Esophagus muscularis mucosa (tissue), 4 donors: ENCODE measurements around the gene SEC24D. TPM values are rescaled to one million over a fixed set of nuclear protein-coding genes. Genes with fewer than 3 reads are reported as not detected.

Experiments
- DNase-seq: peaks from one replicate; pipeline ENCODE4 v3.0.0-alpha.2; 2017; ENCODE audit errors: extremely low spot score
- H3K27ac ChIP-seq, 4 donors: fragments of 200-600 bp; sonication (generic); replicated peaks in 1 of 4; 1 replicate in 3 of 4; 2 replicates in 1 of 4; pipeline ENCODE4 v1.5.1; 2016 to 2019; ENCODE audit warnings: mild to moderate bottlenecking in 1 of 4
- H3K27me3 ChIP-seq, 4 donors: fragments of 200-600 bp; sonication (generic); one replicate each; pipeline versions ENCODE4 v1.5.1 to v1.6.0; 2016 to 2019
- H3K36me3 ChIP-seq, 4 donors: fragments of 200-600 bp; sonication (generic); one replicate each; pipeline ENCODE4 v1.5.1; 2016 to 2019
- H3K4me1 ChIP-seq, 4 donors: fragments of 200-600 bp; sonication (generic); one replicate each; pipeline ENCODE4 v1.5.1; 2016 to 2019
- H3K4me3 ChIP-seq, 4 donors: fragments of 200-600 bp; sonication (generic); 1 replicate in 2 of 4; 2 replicates in 2 of 4; pipeline ENCODE4 v1.5.1; 2016 to 2019; ENCODE audit warnings: mild to moderate bottlenecking in 4 of 4, moderate library complexity in 1 of 4
- H3K9me3 ChIP-seq, 4 donors: fragments of 200-600 bp; sonication (generic); 1 replicate in 3 of 4; 2 replicates in 1 of 4; pipeline ENCODE4 v1.5.1; 2016 to 2019
- EP300 ChIP-seq: sonication (generic); formaldehyde crosslinking; IDR thresholded peaks from one replicate; pipeline ENCODE4 v1.6.1; 2017; ENCODE audit warnings: antibody characterized with exemption
- POLR2A ChIP-seq: fragments of 450-650 bp; IDR thresholded peaks from one replicate; pipeline ENCODE4 v1.6.1; 2017; ENCODE audit warnings: antibody characterized with exemption, moderate library complexity, mild to moderate bottlenecking, low read depth
- POLR2AphosphoS5 ChIP-seq, 2 donors: sonication (generic); formaldehyde crosslinking; IDR thresholded peaks; one replicate each; pipeline ENCODE4 v1.6.1; 2017; ENCODE audit warnings: antibody characterized with exemption in 2 of 2
- WGBS: methylation state at CpG from one replicate; pipeline ENCODE4 v1.1.5; 2018; 5-methylcytosine and 5-hydroxymethylcytosine counted together
- intact Hi-C: fragments of 100-400 bp; cut with DNase I; formaldehyde crosslinking; loops from one replicate; pipeline ENCODE4 v1.15.1; 2023
- total RNA-seq, 4 donors: library from RNA; depleted of rRNA; stranded (reverse); fragments of >200 nt; gene quantifications; one replicate each; pipeline versions ENCODE4 v1.1.0 to v1.2.1, GENCODE V29; 2016
- TF ChIP-seq, protein P1 (sequence below), 3 experiments: fragments of 200-600 bp in 2 of 3; fragments of 450-650 bp in 1 of 3; sonication (generic) in 2 of 3; IDR thresholded peaks; one replicate each; pipeline ENCODE4 v1.5.1; 2017 to 2019; ENCODE audit warnings: antibody characterized with exemption in 3 of 3, mild to moderate bottlenecking in 2 of 3, moderate library complexity in 1 of 3

The SEC24D gene
- total RNA-seq, 4 donors from 2014 or later = 29.1 to 41.5 (median 37.0) TPM

DNA sequence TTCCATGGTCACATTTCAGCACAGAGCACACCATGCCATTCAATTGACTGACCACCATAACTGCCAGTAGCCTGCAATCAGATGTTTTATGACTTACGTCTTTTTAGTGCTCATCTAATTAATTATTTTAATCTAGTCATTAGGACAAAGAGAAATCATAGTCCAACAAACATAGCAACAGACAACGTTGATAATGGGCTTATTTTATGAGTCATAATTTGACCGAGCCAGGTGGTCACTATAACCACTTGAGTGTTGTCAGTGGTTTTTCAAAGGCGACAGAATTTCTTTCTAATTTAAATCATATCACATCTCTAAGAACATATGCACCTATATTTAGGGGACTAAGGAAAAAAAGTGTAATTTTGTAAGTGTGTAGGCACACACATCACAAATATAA is 1.9 kb downstream of the SEC24D start:
- 53% methylated on average over 4 of the region's 4 CpGs for WGBS
- peaks cover 0 to 43% (median 27%) of the 10 kb centered on the region in 4 donors for H3K36me3 ChIP-seq
- no peak for TF ChIP-seq POLR2A
- TF ChIP-seq, protein P1, sequence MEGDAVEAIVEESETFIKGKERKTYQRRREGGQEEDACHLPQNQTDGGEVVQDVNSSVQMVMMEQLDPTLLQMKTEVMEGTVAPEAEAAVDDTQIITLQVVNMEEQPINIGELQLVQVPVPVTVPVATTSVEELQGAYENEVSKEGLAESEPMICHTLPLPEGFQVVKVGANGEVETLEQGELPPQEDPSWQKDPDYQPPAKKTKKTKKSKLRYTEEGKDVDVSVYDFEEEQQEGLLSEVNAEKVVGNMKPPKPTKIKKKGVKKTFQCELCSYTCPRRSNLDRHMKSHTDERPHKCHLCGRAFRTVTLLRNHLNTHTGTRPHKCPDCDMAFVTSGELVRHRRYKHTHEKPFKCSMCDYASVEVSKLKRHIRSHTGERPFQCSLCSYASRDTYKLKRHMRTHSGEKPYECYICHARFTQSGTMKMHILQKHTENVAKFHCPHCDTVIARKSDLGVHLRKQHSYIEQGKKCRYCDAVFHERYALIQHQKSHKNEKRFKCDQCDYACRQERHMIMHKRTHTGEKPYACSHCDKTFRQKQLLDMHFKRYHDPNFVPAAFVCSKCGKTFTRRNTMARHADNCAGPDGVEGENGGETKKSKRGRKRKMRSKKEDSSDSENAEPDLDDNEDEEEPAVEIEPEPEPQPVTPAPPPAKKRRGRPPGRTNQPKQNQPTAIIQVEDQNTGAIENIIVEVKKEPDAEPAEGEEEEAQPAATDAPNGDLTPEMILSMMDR (IDR thresholded peaks at IDR 0.05) = no peak
- no peak for TF ChIP-seq POLR2AphosphoS5 (IDR thresholded peaks at IDR 0.05)
- TF ChIP-seq EP300 = no peak
- no peaks in the 10 kb centered on the region for H3K9me3 ChIP-seq
- H3K27ac ChIP-seq = peak overlapping the region in 3 of 4 donors; percentile 97 to 99 (median 99)
- no peaks in the 10 kb centered on the region for H3K27me3 ChIP-seq
- no peak for DNase-seq
- H3K4me3 ChIP-seq = no peak overlapping the region
- intact Hi-C loops = loop anchor here (2.0 kb wide), 1 partner anchor 55 kb away; the partner anchor contains the start of gene SYNPO2
- peaks cover 18 to 63% (median 56%) of the 10 kb centered on the region in 4 donors for H3K4me1 ChIP-seq

DNA sequence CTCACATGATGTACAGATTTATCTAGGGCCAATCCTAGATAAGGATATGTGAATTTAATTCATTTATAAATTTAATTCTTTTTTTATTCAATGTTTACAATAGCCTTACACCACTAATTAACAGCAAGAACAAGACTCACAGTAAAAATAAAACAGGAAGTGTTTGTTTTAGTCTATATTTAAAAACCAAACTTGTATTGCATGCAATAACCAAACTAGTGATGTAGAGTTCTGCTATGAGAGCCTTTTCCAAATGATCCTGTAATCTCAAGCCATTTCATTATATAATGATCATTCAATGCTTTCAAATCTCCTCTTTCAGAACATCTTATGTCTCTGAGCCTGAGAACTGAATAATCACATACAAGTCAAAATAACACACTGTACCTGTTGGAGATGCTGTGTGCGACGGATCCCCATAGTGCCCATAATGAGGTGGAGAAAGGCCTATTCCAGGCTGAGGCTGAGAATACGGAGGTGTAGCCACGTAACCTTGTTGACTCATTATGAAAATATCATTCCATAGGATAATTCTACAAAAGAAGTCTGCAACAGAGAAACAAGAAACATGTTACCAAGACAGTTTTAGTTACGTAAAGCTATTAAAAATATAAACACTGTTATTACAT is 2.6 kb downstream of the SEC24D start:
- H3K9me3 ChIP-seq = no peaks in the 10 kb centered on the region
- H3K4me1 ChIP-seq = peaks cover 18 to 68% (median 59%) of the 10 kb centered on the region in 4 donors
- DNase-seq = peak; percentile 19
- no peaks in the 10 kb centered on the region for H3K27me3 ChIP-seq
- TF ChIP-seq POLR2AphosphoS5 (IDR thresholded peaks at IDR 0.05) (no peak), EP300 (no peak), POLR2A (no peak)
- TF ChIP-seq, protein P1 (IDR thresholded peaks at IDR 0.05) = no peak
- intact Hi-C loops = no loop called here
- 82% methylated on average over 5 of the region's 5 CpGs for WGBS
- H3K27ac ChIP-seq = no peak overlapping the region
- peaks cover 0 to 43% (median 31%) of the 10 kb centered on the region in 4 donors for H3K36me3 ChIP-seq
- H3K4me3 ChIP-seq = no peak overlapping the region

DNA sequence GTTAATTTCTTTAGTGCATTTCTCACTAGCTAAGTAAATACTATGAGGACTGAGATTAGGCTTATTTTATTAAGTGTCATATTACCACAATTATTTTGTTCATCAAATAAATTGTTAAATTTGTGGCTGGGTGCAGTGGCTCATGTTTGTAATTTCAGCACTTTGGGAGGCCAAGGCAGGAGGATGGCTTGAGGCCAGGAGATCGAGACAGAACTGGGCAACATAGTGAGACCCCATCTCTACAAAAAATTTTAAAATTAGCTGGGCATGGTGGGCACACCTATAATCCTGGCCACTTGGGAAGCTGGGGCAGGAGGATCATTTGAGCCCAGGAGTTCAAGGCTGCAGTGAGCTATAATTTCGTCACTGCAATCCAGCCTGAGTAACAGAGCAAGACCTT is 6.8 kb downstream of the SEC24D start:
- Histone ChIP-seq H3K4me1 (peaks cover 24 to 92% (median 80%) of the 10 kb centered on the region in 4 donors), H3K27me3 (no peaks in the 10 kb centered on the region), H3K36me3 (peaks cover 0 to 47% (median 34%) of the 10 kb centered on the region in 4 donors), H3K27ac (no peak overlapping the region), H3K9me3 (no peaks in the 10 kb centered on the region), H3K4me3 (no peak overlapping the region)
- no peak for DNase-seq
- TF ChIP-seq POLR2A (no peak), POLR2AphosphoS5 (IDR thresholded peaks at IDR 0.05) (no peak), EP300 (no peak)
- TF ChIP-seq, protein P1 (IDR thresholded peaks at IDR 0.05) = no peak
- 97% methylated on average over 2 of the region's 2 CpGs for WGBS
- intact Hi-C loops = no loop called here

DNA sequence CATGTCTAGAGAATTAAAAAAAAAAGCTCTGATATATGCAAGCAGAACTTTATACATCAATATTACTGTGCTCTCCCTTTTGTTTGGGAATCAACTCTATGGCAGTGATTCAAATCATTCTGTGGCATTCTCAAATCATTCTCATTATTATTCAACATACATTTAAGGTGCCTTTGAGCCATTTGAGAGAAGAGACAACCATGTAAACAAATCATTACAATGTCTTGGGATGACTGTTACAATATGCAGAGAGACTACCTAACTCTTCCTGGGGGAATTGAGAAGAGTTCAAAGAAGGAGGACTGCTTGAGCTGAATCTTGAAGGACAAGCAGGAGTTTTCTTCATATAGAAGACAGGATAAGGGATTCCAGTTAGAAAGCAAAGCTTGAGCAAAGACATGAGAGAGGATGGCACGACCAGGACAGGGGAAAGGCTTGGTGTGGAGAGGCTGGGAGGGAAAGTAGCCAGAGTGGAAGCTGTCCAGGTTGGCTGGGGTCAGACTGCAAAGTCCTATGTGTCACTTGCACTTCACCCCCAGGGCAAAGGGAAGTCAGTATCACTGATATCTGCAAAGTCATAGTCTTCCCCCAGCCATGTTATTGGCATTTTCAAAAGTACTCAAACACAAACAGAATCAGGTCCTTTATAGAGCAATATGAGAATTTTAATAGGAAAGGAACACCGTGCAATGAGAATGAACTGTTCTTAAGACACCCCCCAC is 9.0 kb downstream of the SEC24D start:
- DNase-seq = no peak
- no peaks in the 10 kb centered on the region for H3K27me3 ChIP-seq
- TF ChIP-seq EP300 = no peak
- TF ChIP-seq, protein P1 (IDR thresholded peaks at IDR 0.05) = no peak
- no peak for TF ChIP-seq POLR2A
- no peak for TF ChIP-seq POLR2AphosphoS5 (IDR thresholded peaks at IDR 0.05)
- H3K36me3 ChIP-seq = peaks cover 0 to 51% (median 32%) of the 10 kb centered on the region in 4 donors
- 56% methylated on average over 2 of the region's 2 CpGs for WGBS
- H3K9me3 ChIP-seq = no peaks in the 10 kb centered on the region
- H3K4me3 ChIP-seq = no peak overlapping the region
- H3K4me1 ChIP-seq = peaks cover 21 to 89% (median 70%) of the 10 kb centered on the region in 4 donors
- intact Hi-C loops = no loop called here
- no peak overlapping the region for H3K27ac ChIP-seq
